ENCODE measurements around the gene VGLL4.

VGLL4 gene

GRCh38 chr3:11559816-11560633 is 83.7 kb downstream of the VGLL4 start:
- DNase-seq = no peak
- in situ Hi-C loops (cut with MboI; ENCODE audit: low pct_unique_long_range_greater_than_20kb, low sequenced_read_pairs) = no loop called here

- no peak for DNase-seq
- in situ Hi-C loops (cut with MboI; ENCODE audit: low pct_unique_long_range_greater_than_20kb, low sequenced_read_pairs) = no loop called here
Observed at GRCh38 chr3:11558918-11559815, 84.5 kb downstream of the VGLL4 start.

GRCh38 chr3:11558411-11558903 is 85.3 kb downstream of the VGLL4 start:
- peak; percentile 12 for DNase-seq
- in situ Hi-C loops (cut with MboI; ENCODE audit: low pct_unique_long_range_greater_than_20kb, low sequenced_read_pairs) = no loop called here

- DNase-seq = peak; percentile 12
- in situ Hi-C loops (cut with MboI; ENCODE audit: low pct_unique_long_range_greater_than_20kb, low sequenced_read_pairs) = no loop called here
Observed at GRCh38 chr3:11558002-11558401, 85.7 kb downstream of the VGLL4 start.

GRCh38 chr3:11556851-11557644 is 86.7 kb downstream of the VGLL4 start:
- DNase-seq = no peak
- in situ Hi-C loops (cut with MboI; ENCODE audit: low pct_unique_long_range_greater_than_20kb, low sequenced_read_pairs) = no loop called here

GRCh38 chr3:11555881-11556633 is 87.7 kb downstream of the VGLL4 start:
- in situ Hi-C loops (cut with MboI; ENCODE audit: low pct_unique_long_range_greater_than_20kb, low sequenced_read_pairs) = no loop called here
- no peak for DNase-seq

GRCh38 chr3:11555211-11555782 is 88.4 kb downstream of the VGLL4 start:
- in situ Hi-C loops (cut with MboI; ENCODE audit: low pct_unique_long_range_greater_than_20kb, low sequenced_read_pairs) = no loop called here
- DNase-seq = no peak

GRCh38 chr3:11554666-11555065 is 89.0 kb downstream of the VGLL4 start:
- in situ Hi-C loops (cut with MboI; ENCODE audit: low pct_unique_long_range_greater_than_20kb, low sequenced_read_pairs) = no loop called here
- no peak for DNase-seq

GRCh38 chr3:11554236-11554610 is 89.5 kb downstream of the VGLL4 start:
- in situ Hi-C loops (cut with MboI; ENCODE audit: low pct_unique_long_range_greater_than_20kb, low sequenced_read_pairs) = no loop called here

GRCh38 chr3:11553436-11554235 is 90.1 kb downstream of the VGLL4 start:
- DNase-seq = no peak
- in situ Hi-C loops (cut with MboI; ENCODE audit: low pct_unique_long_range_greater_than_20kb, low sequenced_read_pairs) = no loop called here

More at GRCh38 chr3:11554236-11554610, 89.5 kb downstream of the VGLL4 start:
- no peak for DNase-seq

- no peak for DNase-seq
- in situ Hi-C loops (cut with MboI; ENCODE audit: low pct_unique_long_range_greater_than_20kb, low sequenced_read_pairs) = no loop called here
Observed at GRCh38 chr3:11552289-11553264, 91.1 kb downstream of the VGLL4 start.

GRCh38 chr3:11551036-11551435 is 92.7 kb downstream of the VGLL4 start:
- DNase-seq = no peak
- in situ Hi-C loops (cut with MboI; ENCODE audit: low pct_unique_long_range_greater_than_20kb, low sequenced_read_pairs) = no loop called here

- in situ Hi-C loops (cut with MboI; ENCODE audit: low pct_unique_long_range_greater_than_20kb, low sequenced_read_pairs) = no loop called here
Observed at GRCh38 chr3:11549580-11550140, 94.1 kb downstream of the VGLL4 start.

GRCh38 chr3:11548721-11549131 is 95.0 kb downstream of the VGLL4 start:
- no peak for DNase-seq
- in situ Hi-C loops (cut with MboI; ENCODE audit: low pct_unique_long_range_greater_than_20kb, low sequenced_read_pairs) = no loop called here

More at GRCh38 chr3:11549580-11550140, 94.1 kb downstream of the VGLL4 start:
- DNase-seq = no peak

- no peak for DNase-seq
Observed at GRCh38 chr3:11547498-11547897, 96.2 kb downstream of the VGLL4 start.

GRCh38 chr3:11546657-11547302 is 96.9 kb downstream of the VGLL4 start:
- in situ Hi-C loops (cut with MboI; ENCODE audit: low pct_unique_long_range_greater_than_20kb, low sequenced_read_pairs) = no loop called here

More at GRCh38 chr3:11547498-11547897, 96.2 kb downstream of the VGLL4 start:
- in situ Hi-C loops (cut with MboI; ENCODE audit: low pct_unique_long_range_greater_than_20kb, low sequenced_read_pairs) = no loop called here

More at GRCh38 chr3:11546657-11547302, 96.9 kb downstream of the VGLL4 start:
- no peak for DNase-seq

Measured in KBM-7 (cell line).